Activated CD4-positive, alpha-beta T cell treated with anti-CD3 and anti-CD28 coated beads for 36 hours (primary cell): ENCODE results near the gene PLEKHO2. TPM values are rescaled to one million over a fixed set of nuclear protein-coding genes. Genes with fewer than 3 reads are reported as not detected.

Experiments
- ATAC-seq: fragments of 200-7000 bp; cut with Tn5 transposase; one replicate; pipeline ENCODE4 v1.10.0; 2021; ENCODE audit warnings: mild to moderate bottlenecking, moderate library complexity
- CTCF ChIA-PET: fragments of 350-600 bp; sonication (Branson Sonifier 250); formaldehyde crosslinking; loops from one replicate; lab custom pipeline; 2021; ENCODE audit warnings: antibody characterized with exemption; lab: Charles Lee
- POLR2A ChIA-PET: fragments of 350-600 bp; sonication (Branson Sonifier 250); formaldehyde crosslinking; loops from one replicate; lab custom pipeline; 2021; ENCODE audit warnings: antibody characterized with exemption, inconsistent platforms; lab: Charles Lee
- DNase-seq: peaks from one replicate; pipeline ENCODE4 v3.0.0-alpha.2; 2020
- H3K27ac Mint-ChIP-seq: one replicate; pipeline ENCODE4 v1.8.0; 2021; ENCODE audit warnings: mixed read lengths
- H3K27me3 Mint-ChIP-seq: one replicate; pipeline ENCODE4 v1.8.0; 2021; ENCODE audit warnings: mixed read lengths
- H3K36me3 Mint-ChIP-seq: one replicate; pipeline ENCODE4 v1.8.0; 2021; ENCODE audit warnings: low read depth, mixed read lengths
- H3K4me1 Mint-ChIP-seq: one replicate; pipeline ENCODE4 v1.8.0; 2021; ENCODE audit warnings: mixed read lengths
- H3K4me3 Mint-ChIP-seq: one replicate; pipeline ENCODE4 v1.8.0; 2021; ENCODE audit warnings: mild to moderate bottlenecking, moderate library complexity, mixed read lengths
- H3K9me3 Mint-ChIP-seq: one replicate; pipeline ENCODE4 v1.8.0; 2021; ENCODE audit warnings: low read depth, mixed read lengths
- intact Hi-C, 2 experiments: fragments of 100-400 bp; cut with DNase I in 1 of 2; cut with micrococcal nuclease in 1 of 2; formaldehyde crosslinking; loops; one replicate each; pipeline versions ENCODE4 v1.14.2 to v1.15.1; 2022 to 2024; cut with DNase I, micrococcal nuclease
- total RNA-seq, 2 experiments: library from RNA; stranded (reverse); gene quantifications; one replicate each; pipeline ENCODE4 v1.2.3, GENCODE V29; 2021

PLEKHO2 gene
- total RNA-seq, 2 experiments from 2014 or later = 11.4 to 13.3 TPM

GRCh38 chr15:64865998-64866520, 24.3 kb downstream of the PLEKHO2 start:
- H3K9me3 Mint-ChIP-seq = no peaks in the 10 kb centered on the region
- H3K4me3 Mint-ChIP-seq = no peak overlapping the region
- ChIA-PET CTCF (interaction anchor here (0.6 kb wide), 1 partner anchor 453 kb away, joined by 3 read pairs; no protein-coding TSS in a partner anchor), POLR2A (no interaction called here)
- ATAC-seq (no peak), DNase-seq (no peak)
- H3K27me3 Mint-ChIP-seq = no peaks in the 10 kb centered on the region
- no peak overlapping the region for H3K27ac Mint-ChIP-seq
- intact Hi-C loops = no loop called here
- peaks cover 15% of the 10 kb centered on the region for H3K36me3 Mint-ChIP-seq
- H3K4me1 Mint-ChIP-seq = no peaks in the 10 kb centered on the region

- Mint-ChIP-seq H3K36me3 (peaks cover 7% of the 10 kb centered on the region), H3K4me3 (no peak overlapping the region), H3K4me1 (peaks cover 10% of the 10 kb centered on the region), H3K27ac (peak overlapping the region; percentile 6), H3K9me3 (no peaks in the 10 kb centered on the region), H3K27me3 (no peaks in the 10 kb centered on the region)
- CTCF ChIA-PET = no interaction called here
- no peak for ATAC-seq
- intact Hi-C loops = no loop called here
- DNase-seq = no peak
- POLR2A ChIA-PET = no interaction called here
Measured at GRCh38 chr15:64869501-64869900, 27.8 kb downstream of the PLEKHO2 start.

GRCh38 chr15:64870353-64870752, 28.6 kb downstream of the PLEKHO2 start:
- no peaks in the 10 kb centered on the region for H3K9me3 Mint-ChIP-seq
- ATAC-seq (no peak), DNase-seq (no peak)
- intact Hi-C loops = no loop called here
- peaks cover 6% of the 10 kb centered on the region for H3K36me3 Mint-ChIP-seq
- H3K27me3 Mint-ChIP-seq = no peaks in the 10 kb centered on the region
- no peak overlapping the region for H3K4me3 Mint-ChIP-seq
- CTCF ChIA-PET = no interaction called here
- H3K4me1 Mint-ChIP-seq = peaks cover 10% of the 10 kb centered on the region
- POLR2A ChIA-PET = no interaction called here
- peak overlapping the region; percentile 42 for H3K27ac Mint-ChIP-seq

- H3K27ac Mint-ChIP-seq = no peak overlapping the region
- H3K4me1 Mint-ChIP-seq = peaks cover 18% of the 10 kb centered on the region
- CTCF ChIA-PET = interaction anchor here (0.8 kb wide), 2 partner anchors 50 to 83 kb away, joined by 3 read pairs; partner anchors contain the start of gene PIF1
- no peaks in the 10 kb centered on the region for H3K27me3 Mint-ChIP-seq
- no peak for ATAC-seq
- intact Hi-C loops = no loop called here
- H3K36me3 Mint-ChIP-seq = no peaks in the 10 kb centered on the region
- POLR2A ChIA-PET = interaction anchor here (0.9 kb wide), 1 partner anchor 18 kb away, joined by 3 read pairs; no protein-coding TSS in a partner anchor
- H3K9me3 Mint-ChIP-seq = no peaks in the 10 kb centered on the region
- DNase-seq = no peak
- no peak overlapping the region for H3K4me3 Mint-ChIP-seq
Measured at GRCh38 chr15:64875641-64876223, 34.0 kb downstream of the PLEKHO2 start.

GRCh38 chr15:64877435-64877834, 35.7 kb downstream of the PLEKHO2 start:
- ChIA-PET POLR2A (no interaction called here), CTCF (interaction anchor here (0.5 to 1.1 kb wide), 3 partner anchors 10 to 67 kb away, joined by 3 read pairs; no protein-coding TSS in a partner anchor)
- Mint-ChIP-seq H3K27ac (peak overlapping the region; percentile 42), H3K27me3 (no peaks in the 10 kb centered on the region), H3K4me1 (peaks cover 25% of the 10 kb centered on the region), H3K4me3 (no peak overlapping the region), H3K9me3 (no peaks in the 10 kb centered on the region), H3K36me3 (no peaks in the 10 kb centered on the region)
- DNase-seq (no peak), ATAC-seq (no peak)
- intact Hi-C loops = no loop called here

- peaks cover 29% of the 10 kb centered on the region for H3K4me1 Mint-ChIP-seq
- H3K36me3 Mint-ChIP-seq = no peaks in the 10 kb centered on the region
- ChIA-PET CTCF (interaction anchor here (0.7 to 1.1 kb wide), 3 partner anchors 11 to 29 kb away, joined by 3 read pairs; no protein-coding TSS in a partner anchor), POLR2A (interaction anchor here (0.5 kb wide), 1 partner anchor 147 kb away, joined by 3 read pairs; no protein-coding TSS in a partner anchor)
- no peaks in the 10 kb centered on the region for H3K9me3 Mint-ChIP-seq
- no peak for DNase-seq
- H3K4me3 Mint-ChIP-seq = no peak overlapping the region
- no peak for ATAC-seq
- intact Hi-C loops = no loop called here
- no peaks in the 10 kb centered on the region for H3K27me3 Mint-ChIP-seq
- no peak overlapping the region for H3K27ac Mint-ChIP-seq
Measured at GRCh38 chr15:64878705-64879104, 37.0 kb downstream of the PLEKHO2 start.

GRCh38 chr15:64883100-64883581, 41.4 kb downstream of the PLEKHO2 start:
- Mint-ChIP-seq H3K27ac (peak overlapping the region; percentile 92), H3K27me3 (no peaks in the 10 kb centered on the region), H3K4me3 (peak overlapping the region; percentile 13), H3K36me3 (no peaks in the 10 kb centered on the region), H3K4me1 (peaks cover 32% of the 10 kb centered on the region), H3K9me3 (no peaks in the 10 kb centered on the region)
- ChIA-PET POLR2A (interaction anchor here (0.6 to 3.0 kb wide), 5 partner anchors 10 to 1433 kb away, joined by 3 to 45 read pairs (median 4); no protein-coding TSS in a partner anchor), CTCF (interaction anchor here (0.5 to 4.3 kb wide), 8 partner anchors 9 to 652 kb away, joined by 3 to 32 read pairs (median 4); no protein-coding TSS in a partner anchor)
- peak; percentile 48 for DNase-seq
- intact Hi-C loops = loop anchor here in 1 of 2 experiments (1.0 kb wide), 2 partner anchors 22 to 42 kb away; partner anchors contain the start of gene PLEKHO2
- peak; percentile 89 for ATAC-seq

- H3K4me3 Mint-ChIP-seq = peak overlapping the region; percentile 13
- peak; percentile 76 for ATAC-seq
- POLR2A ChIA-PET = interaction anchor here (1.4 to 3.0 kb wide), 3 partner anchors 9 to 28 kb away, joined by 3 to 45 read pairs (median 3); no protein-coding TSS in a partner anchor
- CTCF ChIA-PET = interaction anchor here (0.6 to 4.3 kb wide), 3 partner anchors 9 to 155 kb away, joined by 3 to 32 read pairs (median 3); no protein-coding TSS in a partner anchor
- no peaks in the 10 kb centered on the region for H3K27me3 Mint-ChIP-seq
- H3K4me1 Mint-ChIP-seq = peaks cover 32% of the 10 kb centered on the region
- H3K27ac Mint-ChIP-seq = peak overlapping the region; percentile 92
- intact Hi-C loops = loop anchor here (1.0 kb wide), 3 partner anchors 8 to 43 kb away; partner anchors contain the start of gene PLEKHO2 (in 1 of the 2)
- DNase-seq = peak; percentile 89
- H3K9me3 Mint-ChIP-seq = no peaks in the 10 kb centered on the region
- H3K36me3 Mint-ChIP-seq = no peaks in the 10 kb centered on the region
Measured at GRCh38 chr15:64883997-64884511, 42.3 kb downstream of the PLEKHO2 start.

GRCh38 chr15:64884679-64885078, 43.0 kb downstream of the PLEKHO2 start:
- Mint-ChIP-seq H3K4me1 (peaks cover 32% of the 10 kb centered on the region), H3K27me3 (no peaks in the 10 kb centered on the region), H3K9me3 (no peaks in the 10 kb centered on the region), H3K27ac (peak overlapping the region; percentile 37), H3K36me3 (no peaks in the 10 kb centered on the region), H3K4me3 (no peak overlapping the region)
- DNase-seq (no peak), ATAC-seq (no peak)
- ChIA-PET CTCF (interaction anchor here (4.3 kb wide), 1 partner anchor 9 kb away, joined by 32 read pairs; no protein-coding TSS in a partner anchor), POLR2A (interaction anchor here (3.0 kb wide), 1 partner anchor 8 kb away, joined by 45 read pairs; no protein-coding TSS in a partner anchor)
- intact Hi-C loops = loop anchor here (1.0 kb wide), 1 partner anchor 8 kb away; no protein-coding TSS in a partner anchor

- intact Hi-C loops = no loop called here
- H3K27ac Mint-ChIP-seq = no peak overlapping the region
- H3K27me3 Mint-ChIP-seq = no peaks in the 10 kb centered on the region
- ChIA-PET CTCF (interaction anchor here (1.0 to 1.4 kb wide), 2 partner anchors 11 to 53 kb away, joined by 3 to 4 read pairs; no protein-coding TSS in a partner anchor), POLR2A (interaction anchor here (0.6 kb wide), 1 partner anchor 140 kb away, joined by 3 read pairs; no protein-coding TSS in a partner anchor)
- H3K36me3 Mint-ChIP-seq = no peaks in the 10 kb centered on the region
- ATAC-seq (no peak), DNase-seq (no peak)
- H3K4me3 Mint-ChIP-seq = no peak overlapping the region
- peaks cover 40% of the 10 kb centered on the region for H3K4me1 Mint-ChIP-seq
- no peaks in the 10 kb centered on the region for H3K9me3 Mint-ChIP-seq
Measured at GRCh38 chr15:64888336-64888735, 46.6 kb downstream of the PLEKHO2 start.

GRCh38 chr15:64891561-64891960, 49.8 kb downstream of the PLEKHO2 start:
- no peaks in the 10 kb centered on the region for H3K36me3 Mint-ChIP-seq
- ChIA-PET CTCF (interaction anchor here (1.3 kb wide), 1 partner anchor 13 kb away, joined by 3 read pairs; no protein-coding TSS in a partner anchor), POLR2A (interaction anchor here (0.9 to 4.2 kb wide), 2 partner anchors 8 to 900 kb away, joined by 3 to 45 read pairs; no protein-coding TSS in a partner anchor)
- intact Hi-C loops = loop anchor here (5.0 to 10.0 kb wide), 4 partner anchors 411 to 1699 kb away; partner anchors contain the start of genes DENND4A (in 1 of the 2) and RNU5B-1 (in 1 of the 2)
- DNase-seq (no peak), ATAC-seq (no peak)
- H3K4me3 Mint-ChIP-seq = no peak overlapping the region
- peak overlapping the region; percentile 93 for H3K27ac Mint-ChIP-seq
- H3K4me1 Mint-ChIP-seq = peaks cover 53% of the 10 kb centered on the region
- H3K9me3 Mint-ChIP-seq = no peaks in the 10 kb centered on the region
- no peaks in the 10 kb centered on the region for H3K27me3 Mint-ChIP-seq
